T-helper 22 cell (primary cell): ENCODE data around the gene MICB.

Experiments used
- DNase-seq: peaks from one replicate; pipeline ENCODE4 v3.0.0-alpha.2; 2020; ENCODE audit warnings: low read depth

Gene MICB

GRCh38 chr6:31541059-31541657, 43.2 kb downstream of the MICB start:
- peak; percentile 63 for DNase-seq

GRCh38 chr6:31541658-31542521, 43.9 kb downstream of the MICB start, which contains the start of gene DDX39B:
Gene DDX39B, minus strand, starts transcription at chr6:31542003. Its CDS starts 1,471 bp downstream, at chr6:31540532.
- peak; percentile 91 for DNase-seq

- no peak for DNase-seq
Observed at GRCh38 chr6:31543639-31544038, 45.7 kb downstream of the MICB start.

- DNase-seq: no peak
Observed at GRCh38 chr6:31544676-31545075, 46.7 kb downstream of the MICB start.

GRCh38 chr6:31545291-31545690, 47.3 kb downstream of the MICB start:
- no peak for DNase-seq

- DNase-seq: peak; percentile 70
Observed at GRCh38 chr6:31546339-31546957, 48.5 kb downstream of the MICB start, which contains the start of gene ATP6V1G2. Gene ATP6V1G2, minus strand, starts transcription at chr6:31546608. Its CDS starts 49 bp downstream, at chr6:31546559.

- peak; percentile 87 for DNase-seq
Observed at GRCh38 chr6:31546958-31547726, 49.2 kb downstream of the MICB start, which contains the start of gene NFKBIL1. Gene NFKBIL1, plus strand, starts transcription at chr6:31547608. Its CDS starts 87 bp downstream, at chr6:31547695.

GRCh38 chr6:31547727-31548543, 50.0 kb downstream of the MICB start:
- no peak for DNase-seq

- DNase-seq: no peak
Observed at GRCh38 chr6:31548544-31548873, 50.6 kb downstream of the MICB start.

GRCh38 chr6:31551371-31551770, 53.4 kb downstream of the MICB start:
- DNase-seq: peak; percentile 42

- DNase-seq: no peak
Observed at GRCh38 chr6:31556307-31556706, 58.4 kb downstream of the MICB start.

GRCh38 chr6:31557443-31558317, 59.7 kb downstream of the MICB start:
- DNase-seq: no peak

GRCh38 chr6:31558318-31558625, 60.3 kb downstream of the MICB start:
- no peak for DNase-seq

GRCh38 chr6:31558631-31559500, 60.9 kb downstream of the MICB start:
- peak; percentile 69 for DNase-seq

GRCh38 chr6:31559606-31559957, 61.6 kb downstream of the MICB start:
- DNase-seq: no peak

- DNase-seq: peak; percentile 43
Observed at GRCh38 chr6:31559958-31560696, 62.2 kb downstream of the MICB start.

GRCh38 chr6:31560697-31561058, 62.7 kb downstream of the MICB start:
- no peak for DNase-seq
